Epithelial cell of proximal tubule (primary cell): ENCODE data around the gene GNLY. TPM values are rescaled to one million over a fixed set of nuclear protein-coding genes. Genes with fewer than 3 reads are reported as not detected.

Experiments
- DNase-seq: peaks from one replicate; pipeline ENCODE4 v3.0.0-alpha.2; 2011; ENCODE audit warnings: low read depth
- H3K4me3 ChIP-seq: 2 replicates; pipeline ENCODE4 v1.5.1; 2011; ENCODE audit warnings: low read depth, mild to moderate bottlenecking, low read length
- total RNA-seq: library from RNA; depleted of rRNA; stranded (reverse); fragments of >200 nt; gene quantifications from 2 replicates; pipeline ENCODE4 v1.2.3, GENCODE V29; 2015
- TF ChIP-seq, protein P1 (sequence below): conservative IDR thresholded peaks from 2 replicates; pipeline ENCODE4 v1.5.1; 2012; ENCODE audit warnings: low read depth, mild to moderate bottlenecking, low read length

The GNLY gene
- total RNA-seq, 1 donor from 2014 or later = not detected

GRCh38 chr2:85665264-85665937 is 28.8 kb upstream of the GNLY start:
- DNase-seq = no peak
- TF ChIP-seq, protein P1, sequence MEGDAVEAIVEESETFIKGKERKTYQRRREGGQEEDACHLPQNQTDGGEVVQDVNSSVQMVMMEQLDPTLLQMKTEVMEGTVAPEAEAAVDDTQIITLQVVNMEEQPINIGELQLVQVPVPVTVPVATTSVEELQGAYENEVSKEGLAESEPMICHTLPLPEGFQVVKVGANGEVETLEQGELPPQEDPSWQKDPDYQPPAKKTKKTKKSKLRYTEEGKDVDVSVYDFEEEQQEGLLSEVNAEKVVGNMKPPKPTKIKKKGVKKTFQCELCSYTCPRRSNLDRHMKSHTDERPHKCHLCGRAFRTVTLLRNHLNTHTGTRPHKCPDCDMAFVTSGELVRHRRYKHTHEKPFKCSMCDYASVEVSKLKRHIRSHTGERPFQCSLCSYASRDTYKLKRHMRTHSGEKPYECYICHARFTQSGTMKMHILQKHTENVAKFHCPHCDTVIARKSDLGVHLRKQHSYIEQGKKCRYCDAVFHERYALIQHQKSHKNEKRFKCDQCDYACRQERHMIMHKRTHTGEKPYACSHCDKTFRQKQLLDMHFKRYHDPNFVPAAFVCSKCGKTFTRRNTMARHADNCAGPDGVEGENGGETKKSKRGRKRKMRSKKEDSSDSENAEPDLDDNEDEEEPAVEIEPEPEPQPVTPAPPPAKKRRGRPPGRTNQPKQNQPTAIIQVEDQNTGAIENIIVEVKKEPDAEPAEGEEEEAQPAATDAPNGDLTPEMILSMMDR = no peak
- no peak overlapping the region for H3K4me3 ChIP-seq

DNA sequence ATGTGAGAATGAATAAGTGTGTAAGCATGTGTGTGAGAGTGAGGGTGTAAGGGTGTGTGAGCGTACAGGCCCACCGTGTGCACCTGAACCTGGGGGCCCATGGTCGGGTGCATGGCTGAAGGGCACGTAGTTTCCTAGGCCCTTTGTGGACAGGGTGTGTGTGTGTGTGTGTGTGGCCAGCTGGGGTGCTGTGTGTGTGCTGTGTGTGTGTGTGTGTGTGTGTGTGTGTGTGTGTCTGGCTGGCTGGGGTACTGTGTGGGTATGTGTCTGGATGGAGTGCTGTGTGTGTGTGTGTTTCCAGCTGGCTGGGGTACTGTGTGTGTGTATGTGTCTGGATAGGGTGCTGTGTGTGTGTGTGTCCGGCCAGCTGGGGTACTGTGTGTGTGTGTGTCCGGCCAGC is 28.1 kb upstream of the GNLY start:
- TF ChIP-seq, protein P1 = no peak
- no peak for DNase-seq
- H3K4me3 ChIP-seq = no peak overlapping the region

DNA sequence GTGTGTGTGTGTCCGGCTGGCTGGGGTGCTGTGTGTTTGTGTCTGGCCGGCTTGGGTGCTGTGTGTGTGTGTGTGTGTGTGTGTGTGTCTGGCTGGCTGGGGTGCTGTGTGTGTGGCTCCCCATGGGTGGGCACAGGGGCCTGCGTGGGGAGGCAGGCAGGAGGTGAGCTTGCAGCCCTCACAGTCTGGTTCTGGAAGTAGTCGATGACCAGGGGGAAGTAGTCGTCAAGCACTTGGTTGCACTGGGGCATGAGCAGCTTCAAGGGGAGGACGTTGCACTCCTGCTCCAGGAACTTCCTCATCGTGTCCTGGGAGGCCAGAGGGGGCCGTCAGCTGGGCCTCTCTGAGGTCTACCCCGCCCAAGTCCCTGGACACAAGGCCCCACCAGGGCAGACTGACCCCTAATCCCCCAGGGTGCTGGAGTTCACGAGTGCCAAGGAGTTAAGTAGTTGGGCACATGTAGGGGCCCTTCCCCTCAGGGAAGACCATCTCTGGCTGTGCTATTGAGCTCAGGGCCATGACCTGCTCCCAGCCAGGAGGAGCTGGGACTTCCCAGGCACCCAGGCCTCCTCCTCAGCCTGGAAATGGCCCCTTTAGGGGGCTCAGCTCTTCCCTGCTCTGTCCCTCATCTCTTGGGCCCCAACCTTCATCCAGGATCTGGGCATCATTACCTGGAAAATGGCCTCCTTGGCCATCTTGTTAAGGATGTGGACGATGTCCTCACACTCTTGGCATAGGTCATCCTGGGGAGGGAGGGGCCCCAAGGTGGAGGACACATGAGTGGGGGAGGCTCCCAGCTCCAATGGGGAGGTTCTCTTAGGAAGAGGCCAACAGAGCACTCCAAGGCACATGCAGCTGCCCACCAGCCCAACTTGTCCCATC is 27.5 kb upstream of the GNLY start:
- no peak overlapping the region for H3K4me3 ChIP-seq
- TF ChIP-seq, protein P1 = no peak
- no peak for DNase-seq

- DNase-seq = no peak
- no peak overlapping the region for H3K4me3 ChIP-seq
- TF ChIP-seq, protein P1 = no peak
Measured at GRCh38 chr2:85667561-85668008, 26.6 kb upstream of the GNLY start.

- TF ChIP-seq, protein P1 = no peak
- DNase-seq = no peak
- no peak within 1 kb of the TSS for H3K4me3 ChIP-seq
Measured at GRCh38 chr2:85668009-85668856, 25.9 kb upstream of the GNLY start, which contains the start of gene SFTPB. Gene SFTPB (minus strand): TSS chr2:85668199. CDS start chr2:85668183, 16 bp downstream.

GRCh38 chr2:85668857-85669142 is 25.4 kb upstream of the GNLY start:
- TF ChIP-seq, protein P1 = no peak
- H3K4me3 ChIP-seq = no peak overlapping the region
- no peak for DNase-seq
